ENCODE results near the gene TEAD2. TPM values are rescaled to one million over a fixed set of nuclear protein-coding genes. Genes with fewer than 3 reads are reported as not detected.
A peak's percentile ranks its signal among the peaks of the same experiment; 100 is the strongest.
"Not testable (repeated sequence)": the region's sequence is repeated elsewhere in the genome, so short reads cannot be mapped to it uniquely, and the experiment has no call there.

TEAD2 gene
- total and polyA plus RNA-seq, 9 of the 15 experiments (the other 6 are each of a cell fraction or from before 2014, with no cell fraction given), result 1.6 to 27.0 (median 13.9) TPM

GRCh38 chr19:49306734-49307133 is 55.5 kb downstream of the TEAD2 start:
- peak; percentile 60; the same call in 2 of the 3 replicates for ATAC-seq
- DNase-seq (ENCODE audit: extremely low read depth in 1 of 4, low spot score in 3 of 4); H3K4me2 ChIP-seq (ENCODE audit: insufficient read depth, low read length); H3K27ac ChIP-seq (ENCODE audit: extremely low read depth, low read depth, low read length); H3K9me1 ChIP-seq (ENCODE audit: control insufficient read depth, insufficient read depth, low read length); H3K4me1 ChIP-seq (replicated peaks in 1 of 2; ENCODE audit: control insufficient read depth in 2 of 2, insufficient read depth in 2 of 2, low read length in 2 of 2); H3K9ac ChIP-seq (ENCODE audit: insufficient read depth in 1 of 2, low read depth in 2 of 2, low read length in 2 of 2); in situ Hi-C loops (cut with MboI); POLR2A ChIA-PET; H2AFZ ChIP-seq (ENCODE audit: low read depth, low read length); H3K9me3 ChIP-seq (replicated peaks; ENCODE audit: control insufficient read depth, insufficient read depth, low read depth, low read length); H3K4me3 ChIP-seq; H3K36me3 ChIP-seq (ENCODE audit: control insufficient read depth, insufficient read depth, low read length); H4K20me1 ChIP-seq (replicated peaks; ENCODE audit: control insufficient read depth, insufficient read depth, low read length); BruUV-seq (replicated peaks); H3K79me2 ChIP-seq (ENCODE audit: control insufficient read depth, insufficient read depth, low read length); H3K27me3 ChIP-seq (ENCODE audit: control insufficient read depth in 2 of 2, insufficient read depth in 2 of 2, low read length in 2 of 2); FAIRE-seq: not testable (repeated sequence)
- intact Hi-C loops (cut with micrococcal nuclease), result loop anchor here (10.0 kb wide), 1 partner anchor 82 kb away; no protein-coding TSS in a partner anchor
- WGBS (ENCODE audit: insufficient coverage, low coverage, missing lambda C conversion rate), result 18% methylated on average over 6 of the region's 7 CpGs
- CTCF ChIA-PET (ENCODE audit: low intra/inter-chr PET ratio), result interaction anchor here (0.6 kb wide), 1 partner anchor 56 kb away, joined by 4 read pairs; no protein-coding TSS in a partner anchor
- TF ChIP-seq CTCF (IDR thresholded peaks at IDR 0.05 in 2 of 3, conservative IDR thresholded peaks at IDR 0.05 in 1 of 3; ENCODE audit: insufficient read depth in 2 of 3, low read depth in 1 of 3, low read length in 3 of 3), result peak in 1 of 3 experiments; percentile 13; a peak in 2 of 6 replicates

- in situ Hi-C loops (cut with MboI) (no loop called here), intact Hi-C loops (cut with micrococcal nuclease) (loop anchor here (5.0 to 10.0 kb wide), 2 partner anchors 35 to 77 kb away; no protein-coding TSS in a partner anchor)
- TF ChIP-seq E2F5 (CRISPR knock-in tag; IDR thresholded peaks at IDR 0.05) (no peak), ZNF24 (IDR thresholded peaks at IDR 0.05) (no peak), ZNF449 (CRISPR knock-in tag; IDR thresholded peaks at IDR 0.05) (no peak)
- Histone ChIP-seq H3K9me1 (ENCODE audit: control insufficient read depth, insufficient read depth, low read length) (no peaks in the 10 kb centered on the region), H3K4me2 (ENCODE audit: insufficient read depth, low read length) (no peak overlapping the region), H3K9ac (ENCODE audit: insufficient read depth in 1 of 2, low read depth in 2 of 2, low read length in 2 of 2) (peak overlapping the region in 1 of 2 experiments; percentile 29; a peak in 2 of 4 replicates), H3K36me3 (ENCODE audit: control insufficient read depth, insufficient read depth, low read length) (no peaks in the 10 kb centered on the region), H2AFZ (ENCODE audit: low read depth, low read length) (no peak overlapping the region), H4K20me1 (replicated peaks; ENCODE audit: control insufficient read depth, insufficient read depth, low read length) (no peaks in the 10 kb centered on the region), H3K9me3 (replicated peaks; ENCODE audit: control insufficient read depth, insufficient read depth, low read depth, low read length) (no peaks in the 10 kb centered on the region), H3K4me1 (replicated peaks in 1 of 2; ENCODE audit: control insufficient read depth in 2 of 2, insufficient read depth in 2 of 2, low read length in 2 of 2) (peaks cover 2 to 5% of the 10 kb centered on the region in 2 experiments; a peak in 1 of 5 replicates), H3K27me3 (ENCODE audit: control insufficient read depth in 2 of 2, insufficient read depth in 2 of 2, low read length in 2 of 2) (peaks cover under 1 to 3% of the 10 kb centered on the region in 2 experiments; a peak in 2 of 5 replicates), H3K4me3 (no peak overlapping the region), H3K79me2 (ENCODE audit: control insufficient read depth, insufficient read depth, low read length) (no peaks in the 10 kb centered on the region), H3K27ac (ENCODE audit: extremely low read depth, low read depth, low read length) (no peak overlapping the region)
- no peak for DNase-seq (ENCODE audit: extremely low read depth in 1 of 4, low spot score in 3 of 4)
- CTCF ChIA-PET (ENCODE audit: low intra/inter-chr PET ratio), result interaction anchor here (0.7 kb wide), 1 partner anchor 76 kb away, joined by 4 read pairs; no protein-coding TSS in a partner anchor
- no TSS peak for BruUV-seq (replicated peaks)
- no peak for FAIRE-seq
- WGBS (ENCODE audit: insufficient coverage, low coverage, missing lambda C conversion rate), result 12% methylated on average over 5 of the region's 5 CpGs
- POLR2A ChIA-PET, result no interaction called here
- no peak for ATAC-seq
These were observed 60.4 kb downstream of the TEAD2 start for GRCh38 chr19:49301866-49302252.

Measured in K562 (cell line).